Measurements from ENCODE around the gene ADGRB2. TPM values are rescaled to one million over a fixed set of nuclear protein-coding genes. Genes with fewer than 3 reads are reported as not detected.

ADGRB2 gene
- total RNA-seq, 1 experiment from 2014 or later = 10.9 TPM

GRCh38 chr1:31694069-31694963, 69.8 kb downstream of the ADGRB2 start:
- Histone ChIP-seq H2AFZ (ENCODE audit: low read length) (no peak overlapping the region), H3K4me2 (ENCODE audit: insufficient read depth, insufficient read length, low read length) (no peak overlapping the region), H3K27me3 (ENCODE audit: insufficient read depth, low read length) (no peaks in the 10 kb centered on the region), H4K5ac (ENCODE audit: insufficient read length, low read depth, low read length) (no peak overlapping the region), H3T11ph (ENCODE audit: low read length) (no peak overlapping the region), H3K79me1 (ENCODE audit: insufficient read depth, low read depth, low read length, poor library complexity, severe bottlenecking) (no peaks in the 10 kb centered on the region), H3K56ac (ENCODE audit: insufficient read length, low read depth, low read length) (no peak overlapping the region), H3K23me2 (ENCODE audit: insufficient read length, low read depth, low read length, poor library complexity, severe bottlenecking) (no peaks in the 10 kb centered on the region), H2BK5ac (ENCODE audit: insufficient read length, low read length) (no peak overlapping the region), H3K9me3 (ENCODE audit: control insufficient read depth, low read depth, low read length) (no peaks in the 10 kb centered on the region), H3K14ac (ENCODE audit: insufficient read depth, low read length) (no peak overlapping the region), H2BK12ac (ENCODE audit: insufficient read length, low read depth, low read length) (no peak overlapping the region), H2BK15ac (ENCODE audit: low read depth, low read length) (no peak overlapping the region), H3K23ac (ENCODE audit: insufficient read length, low read depth, low read length) (no peak overlapping the region), H3K18ac (ENCODE audit: insufficient read length, low read depth, low read length) (no peak overlapping the region), H3K4me1 (ENCODE audit: insufficient read depth, low read length) (no peaks in the 10 kb centered on the region), H4K91ac (ENCODE audit: insufficient read length, low read depth, low read length) (no peak overlapping the region), H2BK120ac (ENCODE audit: low read depth, low read length, poor library complexity, severe bottlenecking) (no peak overlapping the region), H2AK5ac (ENCODE audit: insufficient read length, low read length) (no peak overlapping the region), H2BK20ac (ENCODE audit: low read depth, low read length, poor library complexity, severe bottlenecking) (no peak overlapping the region), H3K27ac (ENCODE audit: insufficient read length, low read depth, low read length) (no peak overlapping the region), H4K8ac (replicated peaks; ENCODE audit: insufficient read length, low read depth, low read length) (no peak overlapping the region), H3K4ac (ENCODE audit: low read depth, low read length) (no peak overlapping the region), H3K9ac (ENCODE audit: extremely low read depth, insufficient read length, low read length) (no peak overlapping the region), H4K20me1 (ENCODE audit: control insufficient read depth, insufficient read depth, insufficient read length) (no peaks in the 10 kb centered on the region), H3K79me2 (ENCODE audit: insufficient read depth, low read length) (no peaks in the 10 kb centered on the region)
- no CpG with 5 or more reads among the region's 12 CpGs for WGBS (ENCODE audit: extremely low coverage, insufficient read length, low lambda C conversion rate)
- TF ChIP-seq CTCF (conservative IDR thresholded peaks at IDR 0.05) = no peak
- Mint-ChIP-seq H3K27ac (no peak overlapping the region; a peak in 1 of 7 replicates), H3K4me1 (peaks cover 14 to 15% of the 10 kb centered on the region in 2 experiments), H3K36me3 (ENCODE audit: insufficient read depth in 1 of 3, low read depth in 3 of 3) (no peaks in the 10 kb centered on the region), H3K9me3 (no peaks in the 10 kb centered on the region), H3K4me3 (no peak overlapping the region), H3K27me3 (ENCODE audit: low read depth) (no peaks in the 10 kb centered on the region)
- no peak for DNase-seq
